ENCODE measurements around the gene L1CAM. TPM values are rescaled to one million over a fixed set of nuclear protein-coding genes. Genes with fewer than 3 reads are reported as not detected.

Gene L1CAM
- total and polyA plus RNA-seq, 2 of the 8 experiments (the other 6 are each of a cell fraction or from before 2014, with no cell fraction given): 11.0 to 43.0 TPM

DNA sequence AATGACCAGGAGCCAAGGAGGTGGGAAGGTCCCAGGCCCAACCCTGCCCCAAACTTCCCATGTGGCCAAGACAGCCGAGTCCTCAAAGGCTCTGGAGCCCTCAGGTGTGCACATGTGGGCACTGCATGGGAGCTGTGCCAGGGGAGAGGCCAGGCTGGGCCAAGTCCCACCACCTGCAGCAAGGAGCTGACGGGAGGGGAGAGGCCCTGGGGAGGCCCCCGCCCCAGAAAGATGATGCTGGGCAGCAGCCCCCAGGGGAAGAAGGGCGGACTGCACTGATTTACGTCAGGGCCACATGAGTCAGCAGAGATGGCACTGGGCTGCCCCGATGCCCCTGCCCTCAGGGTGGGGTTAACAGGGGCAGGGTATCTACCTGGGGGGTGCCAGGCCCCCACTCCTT is 1.4 kb downstream of the L1CAM start:
- DNase-seq (ENCODE audit: low read depth in 1 of 2, low spot score in 2 of 2) (no peak), FAIRE-seq (no peak)
- H3K27me3 ChIP-seq (replicated peaks in 1 of 4; ENCODE audit: control insufficient read depth in 3 of 4, extremely low read depth in 1 of 4, insufficient read depth in 3 of 4, low read length in 3 of 4): peaks cover 0 to 17% (median under 1%) of the 10 kb centered on the region in 4 experiments; a peak in 3 of 7 replicates
- H3K56ac ChIP-seq (replicated peaks; ENCODE audit: insufficient read length, low read depth, low read length): no peak overlapping the region
- H3K79me2 ChIP-seq (ENCODE audit: control insufficient read depth in 1 of 2, insufficient read depth in 2 of 2, low read length in 2 of 2): no peaks in the 10 kb centered on the region; a peak in 1 of 4 replicates
- H4K91ac ChIP-seq (replicated peaks; ENCODE audit: insufficient read length, low read length): no peak overlapping the region
- H3K79me1 ChIP-seq (ENCODE audit: low read depth, low read length): no peaks in the 10 kb centered on the region
- no peak overlapping the region for H2BK15ac ChIP-seq (ENCODE audit: low read length)
- no peaks in the 10 kb centered on the region for H3K9me3 ChIP-seq (ENCODE audit: insufficient read depth in 2 of 2, low read depth in 1 of 2, low read length in 1 of 2)
- H3K36me3 ChIP-seq (ENCODE audit: control insufficient read depth in 2 of 4, insufficient read depth in 4 of 4, low read length in 3 of 4): no peaks in the 10 kb centered on the region
- ChIA-PET CTCF (ENCODE audit: partially characterized antibody) (interaction anchor here (0.6 to 2.4 kb wide), 13 partner anchors 13 to 122 kb away, joined by 3 to 7 read pairs (median 4); partner anchors contain the start of gene SSR4), POLR2A (ENCODE audit: partially characterized antibody) (interaction anchor here (1.0 kb wide), 1 partner anchor 90 kb away, joined by 3 read pairs; the partner anchor contains the start of genes IDH3G and SSR4)
- no peak overlapping the region for H3K9ac ChIP-seq (replicated peaks in 1 of 4; ENCODE audit: extremely low read depth in 1 of 4, low read depth in 3 of 4, low read length in 3 of 4)
- H2AK5ac ChIP-seq (ENCODE audit: low read depth, low read length): no peak overlapping the region
- no peak overlapping the region for H3K27ac ChIP-seq (ENCODE audit: low read depth, low read length)
- H2BK120ac ChIP-seq (replicated peaks; ENCODE audit: low read depth, low read length): no peak overlapping the region
- H2BK5ac ChIP-seq (ENCODE audit: low read depth, low read length): no peak overlapping the region
- no peak overlapping the region for H3K23ac ChIP-seq (ENCODE audit: insufficient read length)
- no peak overlapping the region for H3K14ac ChIP-seq (ENCODE audit: insufficient read length)
- H4K20me1 ChIP-seq (replicated peaks in 1 of 2; ENCODE audit: control insufficient read depth in 1 of 2, insufficient read depth in 2 of 2, low read length in 2 of 2): peaks cover 0 to 2% of the 10 kb centered on the region in 2 experiments
- H3K4ac ChIP-seq (replicated peaks; ENCODE audit: insufficient read length, low read depth, low read length): no peak overlapping the region
- peak overlapping the region; percentile 74 to 78 for H3K4me2 ChIP-seq (ENCODE audit: insufficient read depth in 1 of 2, low read depth in 2 of 2, low read length in 2 of 2)
- H4K5ac ChIP-seq (ENCODE audit: insufficient read length, low read depth, low read length): no peak overlapping the region
- peaks cover 8% of the 10 kb centered on the region; the same call in 1 of the 2 replicates for H3K23me2 ChIP-seq (ENCODE audit: low read depth, low read length)
- H2BK12ac ChIP-seq (ENCODE audit: low read depth, low read length): no peak overlapping the region
- peak overlapping the region in 2 of 4 experiments; percentile 51 to 64; a peak in 3 of 8 replicates for H3K4me3 ChIP-seq (ENCODE audit: extremely low read depth in 1 of 4, insufficient read depth in 2 of 4, low read depth in 3 of 4, low read length in 4 of 4)
- no peak overlapping the region for H2BK20ac ChIP-seq (ENCODE audit: low read length)
- WGBS, 2 experiments (ENCODE audit: extremely low coverage in 1 of 2, insufficient coverage in 1 of 2, insufficient read length in 1 of 2, insufficient replicate concordance in 2 of 2, low coverage in 1 of 2, low lambda C conversion rate in 2 of 2, missing lambda C conversion rate in 1 of 2): 84% methylated on average over 4 of the region's 6 CpGs; no CpG with 5 or more reads in 1 of the 2 experiments
- H3K18ac ChIP-seq (ENCODE audit: extremely low read depth, low read length): no peak overlapping the region
- no peak overlapping the region for H4K8ac ChIP-seq (ENCODE audit: extremely low read depth, insufficient read depth, low read length)
- H3K4me1 ChIP-seq (replicated peaks in 1 of 4; ENCODE audit: control insufficient read depth in 3 of 4, insufficient read depth in 4 of 4, low read length in 3 of 4): peaks cover 4 to 36% (median 23%) of the 10 kb centered on the region in 4 experiments
- no peak overlapping the region for H2AFZ ChIP-seq (ENCODE audit: low read length)
